Effector CD4-positive, alpha-beta T cell (primary cell): Measurements from ENCODE around the gene CALML6.

Experiments used
- DNase-seq: peaks from one replicate; pipeline ENCODE4 v3.0.0-alpha.2; 2020

Gene CALML6

GRCh38 chr1:1911350-1912041 is 3.6 kb upstream of the CALML6 start:
- no peak for DNase-seq

GRCh38 chr1:1914101-1914970 is 724 bp upstream of the CALML6 start:
- no peak for DNase-seq

GRCh38 chr1:1915911-1916840 is 1.1 kb downstream of the CALML6 start:
- no peak for DNase-seq

- DNase-seq, result no peak
Measured at GRCh38 chr1:1916851-1917251, 1.8 kb downstream of the CALML6 start.

GRCh38 chr1:1917304-1917976 is 2.4 kb downstream of the CALML6 start:
- DNase-seq, result no peak

- DNase-seq, result no peak
Measured at GRCh38 chr1:1917995-1918900, 3.2 kb downstream of the CALML6 start.

- DNase-seq, result no peak
Measured at GRCh38 chr1:1918901-1919303, 3.8 kb downstream of the CALML6 start, which contains the start of gene TMEM52. Gene TMEM52 (minus strand): TSS chr1:1919279. CDS start chr1:1919265, 14 bp downstream.

GRCh38 chr1:1919304-1920056 is 4.4 kb downstream of the CALML6 start:
- peak; percentile 100 for DNase-seq

GRCh38 chr1:1920057-1920607 is 5.1 kb downstream of the CALML6 start:
- DNase-seq, result no peak

GRCh38 chr1:1920608-1921458 is 5.8 kb downstream of the CALML6 start:
- no peak for DNase-seq

GRCh38 chr1:1921459-1921862 is 6.4 kb downstream of the CALML6 start:
- DNase-seq, result no peak

GRCh38 chr1:1921901-1922701 is 7.0 kb downstream of the CALML6 start:
- DNase-seq, result no peak

GRCh38 chr1:1922702-1922955 is 7.6 kb downstream of the CALML6 start:
- no peak for DNase-seq

- DNase-seq, result no peak
Measured at GRCh38 chr1:1922956-1923833, 8.1 kb downstream of the CALML6 start.

GRCh38 chr1:1924386-1924785 is 9.3 kb downstream of the CALML6 start:
- no peak for DNase-seq

GRCh38 chr1:1924849-1925248 is 9.8 kb downstream of the CALML6 start:
- no peak for DNase-seq
